AG09319 (cell line): Measurements from ENCODE around the gene KHDRBS1.
"Not testable (repeated sequence)": the region's sequence is repeated elsewhere in the genome, so short reads cannot be mapped to it uniquely, and the experiment has no call there.

Source experiments
- DNase-seq: peaks from one replicate; pipeline ENCODE4 v3.0.0-alpha.2; 2010; ENCODE audit warnings: low read depth; ENCODE audit errors: extremely low read depth
- TF ChIP-seq, protein P1 (sequence below): IDR thresholded peaks from 2 replicates; pipeline ENCODE4 v1.5.1; 2011; ENCODE audit warnings: low read depth, mild to moderate bottlenecking, inconsistent platforms, low read length, moderate library complexity

KHDRBS1 gene

GRCh38 chr1:32062867-32063230 is 49.2 kb downstream of the KHDRBS1 start:
- TF ChIP-seq, protein P1, sequence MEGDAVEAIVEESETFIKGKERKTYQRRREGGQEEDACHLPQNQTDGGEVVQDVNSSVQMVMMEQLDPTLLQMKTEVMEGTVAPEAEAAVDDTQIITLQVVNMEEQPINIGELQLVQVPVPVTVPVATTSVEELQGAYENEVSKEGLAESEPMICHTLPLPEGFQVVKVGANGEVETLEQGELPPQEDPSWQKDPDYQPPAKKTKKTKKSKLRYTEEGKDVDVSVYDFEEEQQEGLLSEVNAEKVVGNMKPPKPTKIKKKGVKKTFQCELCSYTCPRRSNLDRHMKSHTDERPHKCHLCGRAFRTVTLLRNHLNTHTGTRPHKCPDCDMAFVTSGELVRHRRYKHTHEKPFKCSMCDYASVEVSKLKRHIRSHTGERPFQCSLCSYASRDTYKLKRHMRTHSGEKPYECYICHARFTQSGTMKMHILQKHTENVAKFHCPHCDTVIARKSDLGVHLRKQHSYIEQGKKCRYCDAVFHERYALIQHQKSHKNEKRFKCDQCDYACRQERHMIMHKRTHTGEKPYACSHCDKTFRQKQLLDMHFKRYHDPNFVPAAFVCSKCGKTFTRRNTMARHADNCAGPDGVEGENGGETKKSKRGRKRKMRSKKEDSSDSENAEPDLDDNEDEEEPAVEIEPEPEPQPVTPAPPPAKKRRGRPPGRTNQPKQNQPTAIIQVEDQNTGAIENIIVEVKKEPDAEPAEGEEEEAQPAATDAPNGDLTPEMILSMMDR, result no peak
- DNase-seq, result no peak

DNA sequence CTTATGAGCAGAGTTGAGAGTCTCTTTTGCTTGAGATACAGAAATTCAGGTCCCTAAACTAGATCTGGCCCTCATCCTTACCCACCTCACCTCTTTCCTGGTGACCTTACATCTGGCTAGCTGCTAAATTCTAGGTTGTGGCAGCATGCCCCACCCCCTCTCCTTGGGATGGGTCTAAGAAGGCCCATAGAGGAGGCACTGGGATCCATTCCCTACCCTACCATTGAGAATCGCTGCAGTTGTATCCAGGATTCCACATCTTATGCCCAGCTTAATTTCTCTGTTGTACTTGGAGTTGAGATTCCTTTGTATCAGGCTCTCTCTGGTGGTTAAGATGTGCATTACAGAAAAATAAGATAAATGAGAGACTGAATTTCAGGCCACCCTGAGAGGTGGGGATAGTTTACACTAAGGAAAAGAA is 49.6 kb downstream of the KHDRBS1 start:
- DNase-seq, result no peak
- TF ChIP-seq, protein P1, result peak; percentile 56

DNA sequence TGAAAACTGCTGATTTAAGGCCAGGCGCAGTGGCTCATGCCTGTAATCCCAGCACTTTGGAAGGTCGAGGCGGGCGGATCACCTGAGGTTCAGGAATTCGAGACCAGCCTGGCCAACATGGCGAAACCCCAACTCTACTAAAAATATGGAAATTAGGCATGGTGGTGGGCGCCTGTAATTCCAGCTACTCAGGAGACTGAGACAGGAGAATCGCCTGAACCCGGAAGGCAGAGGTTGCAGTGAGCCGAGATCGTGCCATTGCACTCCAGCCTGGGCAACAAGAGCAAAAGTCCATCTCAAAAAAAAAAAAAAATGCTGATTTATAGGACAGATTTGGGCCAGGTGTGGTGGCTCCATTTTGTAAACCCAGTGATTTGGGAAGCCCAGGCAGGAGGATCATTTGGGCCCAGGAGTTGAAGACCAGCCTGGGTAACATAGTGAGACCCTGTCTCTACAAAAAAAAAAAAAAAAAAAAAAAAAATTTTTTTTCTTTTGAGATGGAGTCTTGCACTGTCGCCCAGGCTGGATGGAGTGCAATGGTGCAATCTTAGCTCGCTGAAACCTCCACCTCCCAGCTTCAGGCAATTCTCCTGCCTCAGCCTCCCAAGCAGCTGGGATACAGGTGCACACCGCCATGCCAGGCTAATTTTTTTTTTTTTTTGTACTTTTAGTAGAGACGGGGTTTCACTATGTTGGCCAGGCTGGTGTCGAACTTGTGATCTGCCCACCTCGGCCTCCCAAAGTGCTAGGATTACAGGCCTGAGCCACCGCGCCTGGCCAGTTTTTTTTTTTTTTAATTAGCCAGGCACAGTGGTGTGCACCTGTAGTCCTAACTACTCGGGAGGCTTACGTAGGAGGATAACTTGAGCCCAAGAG is 52.2 kb downstream of the KHDRBS1 start:
- not testable (repeated sequence) for DNase-seq

GRCh38 chr1:32066489-32066873 is 52.8 kb downstream of the KHDRBS1 start:
- TF ChIP-seq, protein P1, result no peak
- no peak for DNase-seq

- TF ChIP-seq, protein P1, result no peak
- no peak for DNase-seq
Observed at GRCh38 chr1:32068957-32069588, 55.4 kb downstream of the KHDRBS1 start.

GRCh38 chr1:32071758-32072621 is 58.3 kb downstream of the KHDRBS1 start:
- no peak for DNase-seq
- TF ChIP-seq, protein P1, result no peak

GRCh38 chr1:32072622-32073298 is 59.1 kb downstream of the KHDRBS1 start, which contains the start of gene TMEM39B:
Gene TMEM39B (plus strand): TSS chr1:32072939. CDS start chr1:32073048, 109 bp downstream.
- DNase-seq, result peak; percentile 87
- TF ChIP-seq, protein P1, result no peak
